H1 (cell line): ENCODE measurements around the gene OR52E5. TPM values are rescaled to one million over a fixed set of nuclear protein-coding genes. Genes with fewer than 3 reads are reported as not detected.

Experiments used
- CBX8 ChIP-seq: fragments of 300-800, 300-1000 bp; sonication (generic); IDR thresholded peaks from 2 replicates; pipeline ENCODE4 v1.7.1; 2016; ENCODE audit warnings: low read depth, low read length, borderline replicate concordance
- CTCF ChIP-seq, 3 experiments: IDR thresholded peaks; 1 replicate in 2 of 3; 2 replicates in 1 of 3; pipeline versions ENCODE4 v1.5.1 to v1.6.1; 2011; ENCODE audit warnings: low read length in 3 of 3, mild to moderate bottlenecking in 3 of 3, inconsistent platforms in 2 of 3, low read depth in 1 of 3, moderate library complexity in 1 of 3; ENCODE audit not compliant: insufficient read depth in 1 of 3; ENCODE audit errors: control extremely low read depth in 1 of 3
- JUND ChIP-seq: IDR thresholded peaks from 2 replicates; pipeline ENCODE4 v1.6.1; 2011; ENCODE audit warnings: mild to moderate bottlenecking, improper control_type of control experiment, low read length
- KDM5A ChIP-seq: fragments of 200-600 bp; IDR thresholded peaks from 2 replicates; pipeline ENCODE4 v1.7.1; 2012; ENCODE audit warnings: mild to moderate bottlenecking, low read length, inconsistent platforms, mixed read lengths
- NRF1 ChIP-seq: IDR thresholded peaks from 2 replicates; pipeline ENCODE4 v1.6.1; 2011; ENCODE audit warnings: mild to moderate bottlenecking, low read depth, low read length, improper control_type of control experiment
- POLR2AphosphoS5 ChIP-seq: IDR thresholded peaks from 2 replicates; pipeline ENCODE4 v1.6.1; 2011; ENCODE audit warnings: low read depth, low read length
- SIX5 ChIP-seq: IDR thresholded peaks from 2 replicates; pipeline ENCODE4 v1.6.1; 2011; ENCODE audit warnings: mild to moderate bottlenecking, low read depth, low read length
- TEAD4 ChIP-seq: IDR thresholded peaks from 2 replicates; pipeline ENCODE4 v1.6.1; 2012; ENCODE audit warnings: low read depth, low read length, inconsistent platforms, mixed read lengths
- polyA plus RNA-seq, 7 experiments: library from polyadenylated mRNA; depleted of rRNA in 3 of 7; stranded (reverse) in 5 of 7; unstranded in 2 of 7; fragments of >200 nt in 5 of 7; fragments of 200-250 nt in 2 of 7; gene quantifications; 1 replicate in 5 of 7; 2 replicates in 1 of 7; 4 replicates in 1 of 7; pipeline versions ENCODE4 v1.2.1 to v1.2.3, GENCODE V29; 2011 to 2013; ENCODE audit warnings: missing spikeins in 2 of 7, mixed read lengths in 2 of 7
- total RNA-seq: library from RNA; stranded (reverse); fragmentation: NEBNext Ultra II Directional; extraction: Animal tissue kit (Norgen Biotek cat#: 25700); gene quantifications from 2 replicates; pipeline ENCODE4 v1.2.1, GENCODE V29; 2021
- TF ChIP-seq, protein P1 (sequence below): fragments of 300-600 bp; sonication (generic); IDR thresholded peaks from 2 replicates; pipeline ENCODE4 v1.7.1; 2012; ENCODE audit warnings: low read length, moderate library complexity, mild to moderate bottlenecking, inconsistent platforms; ENCODE audit not compliant: insufficient replicate concordance

Gene OR52E5
- total and polyA plus RNA-seq, 2 of the 8 experiments (the other 6 are each of a cell fraction or from before 2014, with no cell fraction given): not detected

DNA sequence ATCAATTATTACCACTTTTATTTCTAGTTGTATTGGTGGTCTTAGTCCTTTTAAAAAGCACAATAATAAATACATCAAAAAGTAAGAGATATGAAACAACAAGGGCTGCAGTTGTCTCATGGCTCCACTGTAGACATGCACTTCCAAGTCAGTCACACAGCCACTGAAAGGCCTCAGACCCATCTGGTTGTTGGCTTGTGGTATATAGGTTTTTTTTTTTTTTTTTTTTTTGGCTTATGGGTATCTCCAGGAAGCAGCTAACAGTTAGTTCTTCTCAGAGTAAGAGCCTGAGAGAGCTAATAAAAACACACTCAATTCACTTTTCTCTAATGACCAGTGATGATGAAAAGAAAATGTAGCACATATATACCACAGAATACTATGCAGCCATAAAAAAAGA lies 45.3 kb upstream of the OR52E5 start (continued):
- TF ChIP-seq, protein P1, sequence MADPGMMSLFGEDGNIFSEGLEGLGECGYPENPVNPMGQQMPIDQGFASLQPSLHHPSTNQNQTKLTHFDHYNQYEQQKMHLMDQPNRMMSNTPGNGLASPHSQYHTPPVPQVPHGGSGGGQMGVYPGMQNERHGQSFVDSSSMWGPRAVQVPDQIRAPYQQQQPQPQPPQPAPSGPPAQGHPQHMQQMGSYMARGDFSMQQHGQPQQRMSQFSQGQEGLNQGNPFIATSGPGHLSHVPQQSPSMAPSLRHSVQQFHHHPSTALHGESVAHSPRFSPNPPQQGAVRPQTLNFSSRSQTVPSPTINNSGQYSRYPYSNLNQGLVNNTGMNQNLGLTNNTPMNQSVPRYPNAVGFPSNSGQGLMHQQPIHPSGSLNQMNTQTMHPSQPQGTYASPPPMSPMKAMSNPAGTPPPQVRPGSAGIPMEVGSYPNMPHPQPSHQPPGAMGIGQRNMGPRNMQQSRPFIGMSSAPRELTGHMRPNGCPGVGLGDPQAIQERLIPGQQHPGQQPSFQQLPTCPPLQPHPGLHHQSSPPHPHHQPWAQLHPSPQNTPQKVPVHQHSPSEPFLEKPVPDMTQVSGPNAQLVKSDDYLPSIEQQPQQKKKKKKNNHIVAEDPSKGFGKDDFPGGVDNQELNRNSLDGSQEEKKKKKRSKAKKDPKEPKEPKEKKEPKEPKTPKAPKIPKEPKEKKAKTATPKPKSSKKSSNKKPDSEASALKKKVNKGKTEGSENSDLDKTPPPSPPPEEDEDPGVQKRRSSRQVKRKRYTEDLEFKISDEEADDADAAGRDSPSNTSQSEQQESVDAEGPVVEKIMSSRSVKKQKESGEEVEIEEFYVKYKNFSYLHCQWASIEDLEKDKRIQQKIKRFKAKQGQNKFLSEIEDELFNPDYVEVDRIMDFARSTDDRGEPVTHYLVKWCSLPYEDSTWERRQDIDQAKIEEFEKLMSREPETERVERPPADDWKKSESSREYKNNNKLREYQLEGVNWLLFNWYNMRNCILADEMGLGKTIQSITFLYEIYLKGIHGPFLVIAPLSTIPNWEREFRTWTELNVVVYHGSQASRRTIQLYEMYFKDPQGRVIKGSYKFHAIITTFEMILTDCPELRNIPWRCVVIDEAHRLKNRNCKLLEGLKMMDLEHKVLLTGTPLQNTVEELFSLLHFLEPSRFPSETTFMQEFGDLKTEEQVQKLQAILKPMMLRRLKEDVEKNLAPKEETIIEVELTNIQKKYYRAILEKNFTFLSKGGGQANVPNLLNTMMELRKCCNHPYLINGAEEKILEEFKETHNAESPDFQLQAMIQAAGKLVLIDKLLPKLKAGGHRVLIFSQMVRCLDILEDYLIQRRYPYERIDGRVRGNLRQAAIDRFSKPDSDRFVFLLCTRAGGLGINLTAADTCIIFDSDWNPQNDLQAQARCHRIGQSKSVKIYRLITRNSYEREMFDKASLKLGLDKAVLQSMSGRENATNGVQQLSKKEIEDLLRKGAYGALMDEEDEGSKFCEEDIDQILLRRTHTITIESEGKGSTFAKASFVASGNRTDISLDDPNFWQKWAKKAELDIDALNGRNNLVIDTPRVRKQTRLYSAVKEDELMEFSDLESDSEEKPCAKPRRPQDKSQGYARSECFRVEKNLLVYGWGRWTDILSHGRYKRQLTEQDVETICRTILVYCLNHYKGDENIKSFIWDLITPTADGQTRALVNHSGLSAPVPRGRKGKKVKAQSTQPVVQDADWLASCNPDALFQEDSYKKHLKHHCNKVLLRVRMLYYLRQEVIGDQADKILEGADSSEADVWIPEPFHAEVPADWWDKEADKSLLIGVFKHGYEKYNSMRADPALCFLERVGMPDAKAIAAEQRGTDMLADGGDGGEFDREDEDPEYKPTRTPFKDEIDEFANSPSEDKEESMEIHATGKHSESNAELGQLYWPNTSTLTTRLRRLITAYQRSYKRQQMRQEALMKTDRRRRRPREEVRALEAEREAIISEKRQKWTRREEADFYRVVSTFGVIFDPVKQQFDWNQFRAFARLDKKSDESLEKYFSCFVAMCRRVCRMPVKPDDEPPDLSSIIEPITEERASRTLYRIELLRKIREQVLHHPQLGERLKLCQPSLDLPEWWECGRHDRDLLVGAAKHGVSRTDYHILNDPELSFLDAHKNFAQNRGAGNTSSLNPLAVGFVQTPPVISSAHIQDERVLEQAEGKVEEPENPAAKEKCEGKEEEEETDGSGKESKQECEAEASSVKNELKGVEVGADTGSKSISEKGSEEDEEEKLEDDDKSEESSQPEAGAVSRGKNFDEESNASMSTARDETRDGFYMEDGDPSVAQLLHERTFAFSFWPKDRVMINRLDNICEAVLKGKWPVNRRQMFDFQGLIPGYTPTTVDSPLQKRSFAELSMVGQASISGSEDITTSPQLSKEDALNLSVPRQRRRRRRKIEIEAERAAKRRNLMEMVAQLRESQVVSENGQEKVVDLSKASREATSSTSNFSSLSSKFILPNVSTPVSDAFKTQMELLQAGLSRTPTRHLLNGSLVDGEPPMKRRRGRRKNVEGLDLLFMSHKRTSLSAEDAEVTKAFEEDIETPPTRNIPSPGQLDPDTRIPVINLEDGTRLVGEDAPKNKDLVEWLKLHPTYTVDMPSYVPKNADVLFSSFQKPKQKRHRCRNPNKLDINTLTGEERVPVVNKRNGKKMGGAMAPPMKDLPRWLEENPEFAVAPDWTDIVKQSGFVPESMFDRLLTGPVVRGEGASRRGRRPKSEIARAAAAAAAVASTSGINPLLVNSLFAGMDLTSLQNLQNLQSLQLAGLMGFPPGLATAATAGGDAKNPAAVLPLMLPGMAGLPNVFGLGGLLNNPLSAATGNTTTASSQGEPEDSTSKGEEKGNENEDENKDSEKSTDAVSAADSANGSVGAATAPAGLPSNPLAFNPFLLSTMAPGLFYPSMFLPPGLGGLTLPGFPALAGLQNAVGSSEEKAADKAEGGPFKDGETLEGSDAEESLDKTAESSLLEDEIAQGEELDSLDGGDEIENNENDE: no peak
- no peak for TF ChIP-seq SIX5
- no peak for TF ChIP-seq NRF1
- no peak for TF ChIP-seq POLR2AphosphoS5
- TF ChIP-seq CBX8: no peak
- no peak for TF ChIP-seq CTCF (IDR thresholded peaks at IDR 0.05; ENCODE audit: control extremely low read depth in 1 of 3, insufficient read depth in 1 of 3, low read depth in 1 of 3, low read length in 3 of 3)
- no peak for TF ChIP-seq JUND
- TF ChIP-seq KDM5A: no peak
- no peak for TF ChIP-seq TEAD4
